ENCODE results near the gene ERF.

The ERF gene

DNA sequence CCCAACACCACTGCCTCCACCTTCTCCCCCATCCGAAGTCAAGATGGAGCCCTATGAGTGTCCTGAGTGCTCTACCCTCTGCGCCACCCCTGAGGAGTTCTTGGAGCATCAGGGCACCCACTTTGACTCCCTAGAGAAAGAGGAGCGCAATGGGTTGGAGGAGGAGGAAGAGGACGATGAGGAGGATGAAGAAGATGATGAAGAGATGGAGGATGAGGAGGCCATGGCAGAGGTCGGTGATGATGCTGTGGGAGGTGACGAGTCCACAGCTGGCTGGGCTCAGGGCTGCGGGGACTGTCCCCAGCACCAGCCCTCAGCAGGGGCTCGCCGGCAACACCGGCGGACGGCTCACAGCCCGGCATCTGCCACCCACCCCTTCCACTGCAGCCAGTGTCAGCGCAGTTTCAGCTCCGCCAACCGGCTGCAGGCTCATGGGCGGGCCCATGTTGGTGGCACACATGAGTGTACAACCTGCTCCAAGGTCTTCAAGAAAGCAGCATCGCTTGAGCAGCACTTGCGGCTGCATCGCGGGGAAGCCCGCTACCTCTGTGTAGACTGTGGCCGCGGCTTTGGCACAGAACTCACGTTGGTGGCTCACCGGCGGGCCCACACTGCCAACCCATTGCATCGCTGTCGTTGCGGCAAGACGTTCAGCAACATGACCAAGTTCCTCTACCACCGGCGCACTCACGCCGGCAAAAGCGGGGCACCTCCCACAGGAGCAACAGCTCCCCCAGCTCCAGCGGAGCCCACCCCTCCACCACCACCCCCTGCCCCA is 29.8 kb downstream of the ERF start:
- H3K9me3 ChIP-seq (ENCODE audit: control insufficient read depth, low read length), result no peaks in the 10 kb centered on the region
- no peak overlapping the region for H2AFZ ChIP-seq (ENCODE audit: low read depth, low read length)
- H3K4me1 ChIP-seq (ENCODE audit: control insufficient read depth, insufficient read depth, low read depth, low read length), result peaks cover 19% of the 10 kb centered on the region
- no peak overlapping the region for H2BK15ac ChIP-seq (ENCODE audit: low read depth, poor library complexity, severe bottlenecking)
- no peak overlapping the region for H3K4me3 ChIP-seq (ENCODE audit: insufficient read depth in 1 of 2, low read depth in 1 of 2, low read length in 2 of 2)
- H3K36me3 ChIP-seq (ENCODE audit: control insufficient read depth in 1 of 2, insufficient read depth in 2 of 2, low read depth in 1 of 2, low read length in 2 of 2), result peaks cover 63 to 67% of the 10 kb centered on the region in 2 experiments
- H3K79me1 ChIP-seq (replicated peaks; ENCODE audit: low read length, poor library complexity, severe bottlenecking), result peaks cover 38% of the 10 kb centered on the region
- no peak overlapping the region for H3K14ac ChIP-seq (ENCODE audit: low read length in 2 of 2)
- H3K27me3 ChIP-seq (ENCODE audit: control insufficient read depth in 1 of 2, insufficient read depth in 1 of 2, low read length in 2 of 2), result no peaks in the 10 kb centered on the region
- no peak for DNase-seq
- WGBS, result 97% methylated on average over 37 of the region's 37 CpGs
- H3K9ac ChIP-seq (ENCODE audit: low read length), result no peak overlapping the region
- no peak overlapping the region for H3K27ac ChIP-seq (ENCODE audit: low read length, poor library complexity, severe bottlenecking)
- H3K4ac ChIP-seq (ENCODE audit: low read depth in 1 of 2, low read length in 2 of 2), result no peak overlapping the region
- no peak overlapping the region for H4K91ac ChIP-seq (ENCODE audit: low read length)
- H3K4me2 ChIP-seq (ENCODE audit: low read length, poor library complexity, severe bottlenecking), result no peak overlapping the region
- H2BK5ac ChIP-seq (ENCODE audit: low read depth, low read length, poor library complexity, severe bottlenecking), result no peak overlapping the region
- no peak overlapping the region for H2BK12ac ChIP-seq (ENCODE audit: low read length in 2 of 2)
- no peak overlapping the region for H2AK5ac ChIP-seq (ENCODE audit: low read length, severe bottlenecking)
- H2BK120ac ChIP-seq (ENCODE audit: low read depth, low read length), result no peak overlapping the region
- no peak overlapping the region for H3K18ac ChIP-seq (ENCODE audit: low read depth in 1 of 2, low read length in 2 of 2)
- H4K8ac ChIP-seq (ENCODE audit: low read length), result no peak overlapping the region
- H3K23ac ChIP-seq (ENCODE audit: low read length in 2 of 2), result no peak overlapping the region

- peak overlapping the region in 1 of 2 experiments; percentile 74 for H3K4ac ChIP-seq (ENCODE audit: low read depth in 1 of 2, low read length in 2 of 2)
- H4K8ac ChIP-seq (ENCODE audit: low read length), result no peak overlapping the region
- H3K27ac ChIP-seq (ENCODE audit: low read length, poor library complexity, severe bottlenecking), result peak overlapping the region; percentile 59
- peaks cover 29% of the 10 kb centered on the region for H3K79me1 ChIP-seq (replicated peaks; ENCODE audit: low read length, poor library complexity, severe bottlenecking)
- no peak overlapping the region for H2BK15ac ChIP-seq (ENCODE audit: low read depth, poor library complexity, severe bottlenecking)
- H3K4me1 ChIP-seq (ENCODE audit: control insufficient read depth, insufficient read depth, low read depth, low read length), result peaks cover 27% of the 10 kb centered on the region
- H4K91ac ChIP-seq (ENCODE audit: low read length), result no peak overlapping the region
- WGBS, result 1% methylated on average over 6 of the region's 6 CpGs
- no peaks in the 10 kb centered on the region for H3K9me3 ChIP-seq (ENCODE audit: control insufficient read depth, low read length)
- peak overlapping the region; percentile 59 for H3K4me2 ChIP-seq (ENCODE audit: low read length, poor library complexity, severe bottlenecking)
- no peak overlapping the region for H2BK12ac ChIP-seq (ENCODE audit: low read length in 2 of 2)
- H2BK120ac ChIP-seq (ENCODE audit: low read depth, low read length), result no peak overlapping the region
- H3K36me3 ChIP-seq (ENCODE audit: control insufficient read depth in 1 of 2, insufficient read depth in 2 of 2, low read depth in 1 of 2, low read length in 2 of 2), result peaks cover 22 to 26% of the 10 kb centered on the region in 2 experiments
- H3K23ac ChIP-seq (ENCODE audit: low read length in 2 of 2), result no peak overlapping the region
- peak overlapping the region; percentile 91 for H3K9ac ChIP-seq (ENCODE audit: low read length)
- no peak overlapping the region for H2AK5ac ChIP-seq (ENCODE audit: low read length, severe bottlenecking)
- H3K4me3 ChIP-seq (ENCODE audit: insufficient read depth in 1 of 2, low read depth in 1 of 2, low read length in 2 of 2), result peak overlapping the region; percentile 87 to 96
- no peak overlapping the region for H3K14ac ChIP-seq (ENCODE audit: low read length in 2 of 2)
- H3K18ac ChIP-seq (ENCODE audit: low read depth in 1 of 2, low read length in 2 of 2), result no peak overlapping the region
- peak overlapping the region; percentile 3 for H2BK5ac ChIP-seq (ENCODE audit: low read depth, low read length, poor library complexity, severe bottlenecking)
- no peak overlapping the region for H2AFZ ChIP-seq (ENCODE audit: low read depth, low read length)
- no peak for DNase-seq
- no peaks in the 10 kb centered on the region for H3K27me3 ChIP-seq (ENCODE audit: control insufficient read depth in 1 of 2, insufficient read depth in 1 of 2, low read length in 2 of 2)
These were observed 34.2 kb downstream of the ERF start for GRCh38 chr19:42220751-42221097.

DNA sequence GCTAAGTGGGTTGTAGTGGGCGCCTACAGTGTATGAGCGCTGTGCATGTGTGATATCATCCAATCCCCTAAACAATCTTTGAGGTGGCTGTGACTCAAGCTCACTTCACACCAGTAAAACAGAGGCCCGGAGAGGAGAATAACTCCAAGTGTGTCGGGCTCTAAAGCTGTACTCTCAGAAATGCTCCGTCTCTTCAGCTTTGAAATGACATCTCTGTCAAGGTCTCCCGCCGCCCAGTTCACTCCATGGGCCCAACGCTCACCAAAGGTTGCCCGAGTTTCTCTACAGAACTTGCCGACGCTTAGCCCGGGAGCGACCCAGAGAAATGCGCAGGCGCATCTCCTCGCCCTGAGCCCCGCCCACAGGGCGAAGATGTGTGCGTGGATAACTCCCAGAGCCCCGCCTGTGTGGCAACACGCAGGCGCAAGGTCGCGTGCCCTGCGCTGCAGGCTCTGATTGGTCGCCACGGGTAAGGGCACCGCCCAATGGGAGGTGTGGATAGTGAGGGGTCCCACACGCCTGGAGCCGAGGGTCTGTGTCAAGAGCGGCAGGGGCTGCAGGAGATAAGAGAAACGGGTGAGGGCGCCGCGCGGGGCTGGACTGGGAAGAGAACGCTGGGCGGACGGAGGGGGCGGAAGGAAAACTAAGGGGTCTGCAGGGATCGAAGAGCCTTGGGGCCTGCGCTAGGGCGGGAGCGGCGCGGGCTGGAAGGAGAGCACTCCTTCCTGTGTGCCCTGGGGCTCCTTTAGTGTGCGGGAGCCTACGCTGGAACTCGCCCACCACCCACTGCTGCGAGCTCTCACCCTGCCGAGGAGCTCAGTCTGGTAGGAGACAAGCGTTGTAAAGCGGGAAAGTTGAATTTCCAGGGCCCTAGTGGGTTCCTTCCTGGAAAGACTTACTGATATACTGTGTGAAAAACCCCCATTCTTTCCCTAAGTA is 34.8 kb downstream of the ERF start, which contains the start of gene ZNF526:
ZNF526 (plus strand) TSS at position 501 of the 939 bp plus-strand sequence. CDS start 4,092 bp downstream, outside the sequence.
- no peaks in the 10 kb centered on the region for H3K9me3 ChIP-seq (ENCODE audit: control insufficient read depth, low read length)
- peak; percentile 98 for DNase-seq
- peak within 1 kb of the TSS; percentile 50 for H4K8ac ChIP-seq (ENCODE audit: low read length)
- H3K4me3 ChIP-seq (ENCODE audit: insufficient read depth in 1 of 2, low read depth in 1 of 2, low read length in 2 of 2), result peak within 1 kb of the TSS; percentile 87 to 96
- H3K9ac ChIP-seq (ENCODE audit: low read length), result peak within 1 kb of the TSS; percentile 91
- H3K36me3 ChIP-seq (ENCODE audit: control insufficient read depth in 1 of 2, insufficient read depth in 2 of 2, low read depth in 1 of 2, low read length in 2 of 2), result peaks cover 18 to 21% of the 10 kb centered on the region in 2 experiments
- WGBS, result under 1% methylated on average over 49 of the region's 53 CpGs
- H2BK12ac ChIP-seq (ENCODE audit: low read length in 2 of 2), result no peak within 1 kb of the TSS
- peak within 1 kb of the TSS in 1 of 2 experiments; percentile 91 for H3K14ac ChIP-seq (ENCODE audit: low read length in 2 of 2)
- H2BK120ac ChIP-seq (ENCODE audit: low read depth, low read length), result no peak within 1 kb of the TSS
- H2AK5ac ChIP-seq (ENCODE audit: low read length, severe bottlenecking), result no peak within 1 kb of the TSS
- peak within 1 kb of the TSS; percentile 20 for H4K91ac ChIP-seq (ENCODE audit: low read length)
- H3K4me1 ChIP-seq (ENCODE audit: control insufficient read depth, insufficient read depth, low read depth, low read length), result peaks cover 28% of the 10 kb centered on the region
- no peaks in the 10 kb centered on the region for H3K27me3 ChIP-seq (ENCODE audit: control insufficient read depth in 1 of 2, insufficient read depth in 1 of 2, low read length in 2 of 2)
- peak within 1 kb of the TSS; percentile 75 for H3K27ac ChIP-seq (ENCODE audit: low read length, poor library complexity, severe bottlenecking)
- H3K4me2 ChIP-seq (ENCODE audit: low read length, poor library complexity, severe bottlenecking), result peak within 1 kb of the TSS; percentile 71
- peak within 1 kb of the TSS; percentile 74 to 76 for H3K4ac ChIP-seq (ENCODE audit: low read depth in 1 of 2, low read length in 2 of 2)
- H2BK5ac ChIP-seq (ENCODE audit: low read depth, low read length, poor library complexity, severe bottlenecking), result peak within 1 kb of the TSS; percentile 3
- peak within 1 kb of the TSS; percentile 82 to 92 for H3K18ac ChIP-seq (ENCODE audit: low read depth in 1 of 2, low read length in 2 of 2)
- peak within 1 kb of the TSS in 1 of 2 experiments; percentile 19 for H3K23ac ChIP-seq (ENCODE audit: low read length in 2 of 2)
- H2AFZ ChIP-seq (ENCODE audit: low read depth, low read length), result peak within 1 kb of the TSS; percentile 19
- peaks cover 29% of the 10 kb centered on the region for H3K79me1 ChIP-seq (replicated peaks; ENCODE audit: low read length, poor library complexity, severe bottlenecking)
- H2BK15ac ChIP-seq (ENCODE audit: low read depth, poor library complexity, severe bottlenecking), result no peak within 1 kb of the TSS

All from mesenchymal stem cell (in vitro differentiated cells and primary cell).